ENCODE results near the gene RAE1. TPM values are rescaled to one million over a fixed set of nuclear protein-coding genes. Genes with fewer than 3 reads are reported as not detected.

The RAE1 gene
- total RNA-seq, 1 experiment from 2014 or later, result 183 TPM

DNA sequence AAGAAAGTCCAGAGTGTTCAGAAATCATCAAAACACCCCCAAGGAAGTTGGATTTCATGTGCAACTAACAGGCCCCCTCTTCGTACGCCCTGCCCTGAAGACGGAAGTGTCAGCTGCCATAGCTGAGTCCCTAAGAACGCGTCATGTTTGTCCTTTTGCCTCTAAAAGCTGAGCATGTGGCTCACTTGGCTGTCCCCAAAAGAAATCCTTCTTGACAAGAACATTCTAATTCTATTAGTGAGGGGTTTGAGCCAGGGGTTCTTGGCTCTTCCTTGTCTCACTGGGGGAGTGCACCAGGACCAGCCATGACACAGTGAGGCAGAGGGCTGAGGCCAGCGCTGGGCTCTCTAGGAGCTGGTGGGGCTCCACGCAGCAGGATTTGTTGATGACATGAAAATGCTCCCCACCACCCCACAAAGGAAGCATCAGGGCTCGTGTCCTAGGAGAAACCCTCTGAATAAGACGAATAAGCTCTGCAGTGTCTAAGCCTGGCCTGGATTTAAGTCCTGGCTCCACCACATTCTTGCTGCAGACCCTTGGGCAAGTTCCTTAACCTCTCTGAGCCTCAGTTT lies 41.4 kb upstream of the RAE1 start:
- no peak overlapping the region for H3K9ac ChIP-seq (ENCODE audit: low read length)
- ATAC-seq, result no peak
- H3K4me2 ChIP-seq (ENCODE audit: low read length), result no peak overlapping the region
- ChIA-PET CTCF (interaction anchor here (0.5 kb wide), 1 partner anchor 22 kb away, joined by 5 read pairs; no protein-coding TSS in a partner anchor), POLR2A (ENCODE audit: unreplicated experiment) (no interaction called here)
- no peak overlapping the region for H2AFZ ChIP-seq (ENCODE audit: low read length)
- H3K27me3 ChIP-seq (ENCODE audit: low read length), result peaks cover 97% of the 10 kb centered on the region
- H3K4me1 ChIP-seq (ENCODE audit: insufficient read depth, low read length), result no peaks in the 10 kb centered on the region
- H3K9me3 ChIP-seq (ENCODE audit: low read length), result no peaks in the 10 kb centered on the region
- H3K4me3 ChIP-seq (ENCODE audit: low read length), result no peak overlapping the region
- no TSS peak for BruUV-seq (replicated peaks)
- H3K79me2 ChIP-seq (ENCODE audit: low read length), result no peaks in the 10 kb centered on the region
- no peak for TF ChIP-seq EZH2 (IDR thresholded peaks at IDR 0.05; ENCODE audit: low read length, unreplicated experiment)
- TF ChIP-seq, protein P1, sequence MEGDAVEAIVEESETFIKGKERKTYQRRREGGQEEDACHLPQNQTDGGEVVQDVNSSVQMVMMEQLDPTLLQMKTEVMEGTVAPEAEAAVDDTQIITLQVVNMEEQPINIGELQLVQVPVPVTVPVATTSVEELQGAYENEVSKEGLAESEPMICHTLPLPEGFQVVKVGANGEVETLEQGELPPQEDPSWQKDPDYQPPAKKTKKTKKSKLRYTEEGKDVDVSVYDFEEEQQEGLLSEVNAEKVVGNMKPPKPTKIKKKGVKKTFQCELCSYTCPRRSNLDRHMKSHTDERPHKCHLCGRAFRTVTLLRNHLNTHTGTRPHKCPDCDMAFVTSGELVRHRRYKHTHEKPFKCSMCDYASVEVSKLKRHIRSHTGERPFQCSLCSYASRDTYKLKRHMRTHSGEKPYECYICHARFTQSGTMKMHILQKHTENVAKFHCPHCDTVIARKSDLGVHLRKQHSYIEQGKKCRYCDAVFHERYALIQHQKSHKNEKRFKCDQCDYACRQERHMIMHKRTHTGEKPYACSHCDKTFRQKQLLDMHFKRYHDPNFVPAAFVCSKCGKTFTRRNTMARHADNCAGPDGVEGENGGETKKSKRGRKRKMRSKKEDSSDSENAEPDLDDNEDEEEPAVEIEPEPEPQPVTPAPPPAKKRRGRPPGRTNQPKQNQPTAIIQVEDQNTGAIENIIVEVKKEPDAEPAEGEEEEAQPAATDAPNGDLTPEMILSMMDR (conservative IDR thresholded peaks at IDR 0.05; ENCODE audit: low read depth, low read length), result no peak
- H3K9me2 ChIP-seq (replicated peaks; ENCODE audit: low read length), result no peaks in the 10 kb centered on the region
- H4K20me1 ChIP-seq (ENCODE audit: low read length), result no peaks in the 10 kb centered on the region
- H3K27ac ChIP-seq (ENCODE audit: low read length), result no peak overlapping the region
- intact Hi-C loops (cut with micrococcal nuclease), result no loop called here
- H3K36me3 ChIP-seq (ENCODE audit: low read depth, low read length), result no peaks in the 10 kb centered on the region
- H3F3A ChIP-seq (ENCODE audit: low read length, unreplicated experiment), result no peaks in the 10 kb centered on the region
- no peak for DNase-seq

DNA sequence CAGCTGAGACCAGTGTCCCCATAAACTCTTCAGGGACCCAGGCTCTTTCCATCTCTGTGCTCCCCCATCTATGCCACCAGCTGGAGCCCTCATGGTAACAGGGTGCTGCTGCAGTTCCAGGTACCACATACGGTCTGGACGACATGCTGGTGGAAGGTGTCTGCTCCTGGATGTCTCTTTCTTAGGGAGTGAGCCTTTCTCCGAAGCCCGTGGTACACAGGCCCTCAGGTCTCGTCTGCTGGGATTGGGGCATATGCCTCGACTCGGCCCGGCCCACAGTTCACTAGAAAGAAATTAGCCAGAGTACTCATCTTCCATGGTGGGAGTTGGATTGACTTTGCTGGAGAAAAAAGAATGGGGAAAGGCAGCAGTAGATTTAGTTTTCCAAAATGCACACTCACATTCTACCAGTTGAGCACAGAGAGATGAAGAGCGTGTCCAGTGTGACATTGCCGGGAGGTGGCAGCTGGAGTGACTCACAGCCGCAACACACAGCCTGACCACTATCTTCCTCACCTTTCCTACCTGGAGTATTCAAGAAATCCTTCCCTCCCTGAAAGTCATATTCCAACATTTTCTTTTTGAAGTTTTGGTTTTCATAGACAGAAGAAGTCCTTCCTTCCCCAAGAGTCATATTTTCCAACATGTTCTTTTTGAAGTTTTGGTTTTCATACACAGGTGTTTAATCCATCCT lies 40.1 kb upstream of the RAE1 start:
- Histone ChIP-seq H3K9ac (ENCODE audit: low read length) (no peak overlapping the region), H3K27ac (ENCODE audit: low read length) (no peak overlapping the region), H3K36me3 (ENCODE audit: low read depth, low read length) (no peaks in the 10 kb centered on the region), H3K9me3 (ENCODE audit: low read length) (no peaks in the 10 kb centered on the region), H3F3A (ENCODE audit: low read length, unreplicated experiment) (no peaks in the 10 kb centered on the region), H3K4me2 (ENCODE audit: low read length) (no peak overlapping the region), H3K4me1 (ENCODE audit: insufficient read depth, low read length) (no peaks in the 10 kb centered on the region), H3K4me3 (ENCODE audit: low read length) (no peak overlapping the region), H3K9me2 (replicated peaks; ENCODE audit: low read length) (no peaks in the 10 kb centered on the region), H4K20me1 (ENCODE audit: low read length) (no peaks in the 10 kb centered on the region), H2AFZ (ENCODE audit: low read length) (no peak overlapping the region), H3K79me2 (ENCODE audit: low read length) (no peaks in the 10 kb centered on the region), H3K27me3 (ENCODE audit: low read length) (peaks cover 96% of the 10 kb centered on the region)
- DNase-seq (no peak), ATAC-seq (no peak)
- no TSS peak for BruUV-seq (replicated peaks)
- TF ChIP-seq EZH2phosphoT487 (IDR thresholded peaks at IDR 0.05; ENCODE audit: borderline replicate concordance, low read length), result no peak
- TF ChIP-seq, protein P1 (conservative IDR thresholded peaks at IDR 0.05; ENCODE audit: low read depth, low read length), result no peak
- TF ChIP-seq EZH2 (IDR thresholded peaks at IDR 0.05; ENCODE audit: low read length, unreplicated experiment), result no peak
- intact Hi-C loops (cut with micrococcal nuclease), result no loop called here
- ChIA-PET CTCF (no interaction called here), POLR2A (ENCODE audit: unreplicated experiment) (no interaction called here)

DNA sequence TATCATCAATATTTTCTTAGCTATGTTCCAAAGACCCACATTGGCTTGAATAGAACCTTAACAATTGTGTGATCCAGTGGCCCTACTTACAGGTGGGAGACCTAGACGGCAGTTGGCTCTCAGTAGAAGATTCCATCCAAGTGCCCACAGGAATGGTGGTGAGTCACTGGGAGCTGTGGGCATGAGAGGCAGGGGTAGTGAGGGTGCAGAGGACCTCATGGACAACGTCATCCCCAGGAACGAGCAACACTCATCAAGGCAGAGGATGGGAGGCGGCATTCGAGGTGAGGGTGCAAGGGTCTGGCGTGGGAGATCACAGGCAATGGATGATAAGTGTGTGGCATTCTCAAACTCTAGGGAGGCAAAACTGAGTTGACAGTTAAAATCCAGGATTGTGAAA lies 38.9 kb upstream of the RAE1 start:
- CTCF ChIA-PET, result no interaction called here
- intact Hi-C loops (cut with micrococcal nuclease), result no loop called here
- BruUV-seq (replicated peaks), result no TSS peak

More for the DNA sequence above, 38.9 kb upstream of the RAE1 start:
- no peaks in the 10 kb centered on the region for H3K9me3 ChIP-seq (ENCODE audit: low read length)
- POLR2A ChIA-PET (ENCODE audit: unreplicated experiment), result no interaction called here
- no peak overlapping the region for H2AFZ ChIP-seq (ENCODE audit: low read length)
- H3K4me2 ChIP-seq (ENCODE audit: low read length), result no peak overlapping the region
- ATAC-seq (no peak), DNase-seq (no peak)
- TF ChIP-seq EZH2 (IDR thresholded peaks at IDR 0.05; ENCODE audit: low read length, unreplicated experiment), result no peak
- TF ChIP-seq, protein P1 (conservative IDR thresholded peaks at IDR 0.05; ENCODE audit: low read depth, low read length), result no peak
- TF ChIP-seq EZH2phosphoT487 (IDR thresholded peaks at IDR 0.05; ENCODE audit: borderline replicate concordance, low read length), result no peak
- no peak overlapping the region for H3K9ac ChIP-seq (ENCODE audit: low read length)
- H4K20me1 ChIP-seq (ENCODE audit: low read length), result no peaks in the 10 kb centered on the region
- no peaks in the 10 kb centered on the region for H3K9me2 ChIP-seq (replicated peaks; ENCODE audit: low read length)
- no peaks in the 10 kb centered on the region for H3K36me3 ChIP-seq (ENCODE audit: low read depth, low read length)
- no peaks in the 10 kb centered on the region for H3F3A ChIP-seq (ENCODE audit: low read length, unreplicated experiment)
- H3K4me1 ChIP-seq (ENCODE audit: insufficient read depth, low read length), result no peaks in the 10 kb centered on the region
- no peaks in the 10 kb centered on the region for H3K79me2 ChIP-seq (ENCODE audit: low read length)
- peaks cover 87% of the 10 kb centered on the region for H3K27me3 ChIP-seq (ENCODE audit: low read length)
- no peak overlapping the region for H3K4me3 ChIP-seq (ENCODE audit: low read length)
- H3K27ac ChIP-seq (ENCODE audit: low read length), result no peak overlapping the region

Measured in PC-3 (cell line).